ENCODE data around the gene PPFIBP1. TPM values are rescaled to one million over a fixed set of nuclear protein-coding genes. Genes with fewer than 3 reads are reported as not detected.
A peak's percentile ranks its signal among the peaks of the same experiment; 100 is the strongest.

The PPFIBP1 gene
- total and polyA plus RNA-seq, 9 of the 15 experiments (the other 6 are each of a cell fraction or from before 2014, with no cell fraction given) = 0.46 to 3.5 (median 1.8) TPM

DNA sequence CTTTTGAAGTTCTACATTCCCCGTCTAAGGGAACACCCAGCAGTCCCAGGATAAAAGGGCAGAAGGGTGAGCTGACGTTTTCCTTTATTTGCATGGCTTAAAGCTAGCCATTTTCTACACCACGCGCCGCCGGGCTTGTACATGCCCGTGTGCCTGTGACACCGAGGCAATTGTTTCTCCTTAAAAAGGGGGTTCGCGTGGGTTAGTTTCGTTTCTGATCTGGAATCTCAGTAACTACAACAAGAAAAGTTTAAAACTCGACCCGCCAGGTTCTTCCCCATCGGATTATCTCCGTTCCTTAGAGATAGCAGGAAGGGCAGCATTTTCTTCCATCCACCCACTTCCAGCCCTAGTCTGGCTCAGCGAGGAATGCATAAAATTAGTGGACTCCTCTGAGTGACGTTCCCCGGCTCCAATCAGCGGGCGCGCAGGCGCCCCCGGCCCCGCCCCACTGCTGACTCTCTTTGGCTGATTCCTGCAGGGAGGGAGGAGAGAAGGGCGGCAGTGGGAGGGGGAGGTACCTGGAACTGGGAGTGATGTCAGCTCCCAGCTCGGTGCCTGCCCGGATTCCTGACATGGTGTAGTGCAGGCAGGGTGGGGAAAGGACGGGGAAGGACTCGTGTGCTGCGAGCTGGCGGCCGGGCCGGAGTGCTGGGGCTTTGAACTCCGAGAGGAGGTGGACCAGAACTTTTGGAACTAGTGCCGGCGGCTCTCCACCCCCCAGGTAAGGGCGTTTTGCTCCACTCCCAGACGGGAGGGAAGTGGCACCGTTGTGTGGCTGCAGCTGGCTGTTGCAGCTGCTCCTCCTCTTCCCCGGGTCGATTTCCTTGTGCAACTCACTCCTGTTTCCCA is at the start of gene PPFIBP1 (continued):
- TF ChIP-seq, protein P1, sequence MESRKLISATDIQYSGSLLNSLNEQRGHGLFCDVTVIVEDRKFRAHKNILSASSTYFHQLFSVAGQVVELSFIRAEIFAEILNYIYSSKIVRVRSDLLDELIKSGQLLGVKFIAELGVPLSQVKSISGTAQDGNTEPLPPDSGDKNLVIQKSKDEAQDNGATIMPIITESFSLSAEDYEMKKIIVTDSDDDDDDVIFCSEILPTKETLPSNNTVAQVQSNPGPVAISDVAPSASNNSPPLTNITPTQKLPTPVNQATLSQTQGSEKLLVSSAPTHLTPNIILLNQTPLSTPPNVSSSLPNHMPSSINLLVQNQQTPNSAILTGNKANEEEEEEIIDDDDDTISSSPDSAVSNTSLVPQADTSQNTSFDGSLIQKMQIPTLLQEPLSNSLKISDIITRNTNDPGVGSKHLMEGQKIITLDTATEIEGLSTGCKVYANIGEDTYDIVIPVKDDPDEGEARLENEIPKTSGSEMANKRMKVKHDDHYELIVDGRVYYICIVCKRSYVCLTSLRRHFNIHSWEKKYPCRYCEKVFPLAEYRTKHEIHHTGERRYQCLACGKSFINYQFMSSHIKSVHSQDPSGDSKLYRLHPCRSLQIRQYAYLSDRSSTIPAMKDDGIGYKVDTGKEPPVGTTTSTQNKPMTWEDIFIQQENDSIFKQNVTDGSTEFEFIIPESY (CRISPR knock-in tag; IDR thresholded peaks at IDR 0.05) = no peak
- TF ChIP-seq BRCA1 (IDR thresholded peaks at IDR 0.05) (no peak), BRCA1 (CRISPR knock-in tag; IDR thresholded peaks at IDR 0.05) (no peak), SRF (CRISPR knock-in tag; IDR thresholded peaks at IDR 0.05) (peak in 1 of 2 experiments; percentile 79; a peak in 1 of 4 replicates), POLR2A (conservative IDR thresholded peaks at IDR 0.05) (peak; percentile 64), ZNF3 (CRISPR knock-in tag; IDR thresholded peaks at IDR 0.05) (no peak), E2F6 (IDR thresholded peaks at IDR 0.05; ENCODE audit: borderline replicate concordance in 1 of 2, extremely low read depth in 1 of 2, insufficient read depth in 1 of 2, insufficient read length in 1 of 2, low read depth in 1 of 2, low read length in 1 of 2, poor library complexity in 1 of 2, severe bottlenecking in 1 of 2) (peak in 1 of 2 experiments; percentile 3), RAD21 (CRISPR knock-in tag; conservative IDR thresholded peaks at IDR 0.05 in 1 of 2, IDR thresholded peaks at IDR 0.05 in 1 of 2) (peak in 1 of 2 experiments; percentile 11; a peak in 1 of 4 replicates), SP1 (CRISPR knock-in tag; IDR thresholded peaks at IDR 0.05) (peak; percentile 50; the same call in 1 of the 2 replicates), CHD2 (IDR thresholded peaks at IDR 0.05; ENCODE audit: low read depth, low read length) (peak; percentile 59), ATF1 (CRISPR knock-in tag; IDR thresholded peaks at IDR 0.05) (no peak), ATF1 (tag; IDR thresholded peaks at IDR 0.05) (peak; percentile 89), NEUROD1 (IDR thresholded peaks at IDR 0.05; ENCODE audit: borderline replicate concordance, low read depth, low read length, partially characterized antibody) (peak; percentile 64), ZNF512 (tag; IDR thresholded peaks at IDR 0.05) (no peak), MBD2 (IDR thresholded peaks at IDR 0.05; ENCODE audit: borderline replicate concordance, low read depth) (peak; percentile 71), XRCC5 (IDR thresholded peaks at IDR 0.05; ENCODE audit: low read depth, low read length) (peak; percentile 24; the same call in 1 of the 2 replicates)
- TF ChIP-seq, protein P2, sequence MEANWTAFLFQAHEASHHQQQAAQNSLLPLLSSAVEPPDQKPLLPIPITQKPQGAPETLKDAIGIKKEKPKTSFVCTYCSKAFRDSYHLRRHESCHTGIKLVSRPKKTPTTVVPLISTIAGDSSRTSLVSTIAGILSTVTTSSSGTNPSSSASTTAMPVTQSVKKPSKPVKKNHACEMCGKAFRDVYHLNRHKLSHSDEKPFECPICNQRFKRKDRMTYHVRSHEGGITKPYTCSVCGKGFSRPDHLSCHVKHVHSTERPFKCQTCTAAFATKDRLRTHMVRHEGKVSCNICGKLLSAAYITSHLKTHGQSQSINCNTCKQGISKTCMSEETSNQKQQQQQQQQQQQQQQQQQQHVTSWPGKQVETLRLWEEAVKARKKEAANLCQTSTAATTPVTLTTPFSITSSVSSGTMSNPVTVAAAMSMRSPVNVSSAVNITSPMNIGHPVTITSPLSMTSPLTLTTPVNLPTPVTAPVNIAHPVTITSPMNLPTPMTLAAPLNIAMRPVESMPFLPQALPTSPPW (CRISPR knock-in tag; IDR thresholded peaks at IDR 0.05) = peak; percentile 89
- TF ChIP-seq, protein P3, sequence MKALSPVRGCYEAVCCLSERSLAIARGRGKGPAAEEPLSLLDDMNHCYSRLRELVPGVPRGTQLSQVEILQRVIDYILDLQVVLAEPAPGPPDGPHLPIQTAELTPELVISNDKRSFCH (CRISPR knock-in tag; IDR thresholded peaks at IDR 0.05) = no peak
- TF ChIP-seq, protein P3 (tag; IDR thresholded peaks at IDR 0.05) = 0 out of 2 replicates have a peak, but pooled peaks have one; percentile 8

Measured in K562 (cell line).